Activated CD4-positive, alpha-beta T cell treated with anti-CD3 and anti-CD28 coated beads, Interleukin-2, amount 10 ng/mL, durations not matched to agents 7 days and 5 days (primary cell): ENCODE measurements around the gene ZFPM1. TPM values are rescaled to one million over a fixed set of nuclear protein-coding genes. Genes with fewer than 3 reads are reported as not detected.
A peak's percentile ranks its signal among the peaks of the same experiment; 100 is the strongest.

Source experiments
- CTCF ChIA-PET: fragments of 350-600 bp; sonication (Branson Sonifier 250); formaldehyde crosslinking; loops from one replicate; lab custom pipeline; 2021; ENCODE audit warnings: antibody characterized with exemption; lab: Charles Lee
- POLR2A ChIA-PET: fragments of 350-600 bp; sonication (Branson Sonifier 250); formaldehyde crosslinking; loops from one replicate; lab custom pipeline; 2021; ENCODE audit warnings: antibody characterized with exemption; lab: Charles Lee
- DNase-seq: peaks from one replicate; pipeline ENCODE4 v3.0.0-alpha.2; 2020
- H3K27ac Mint-ChIP-seq: one replicate; pipeline ENCODE4 v1.8.0; 2021; ENCODE audit warnings: mild to moderate bottlenecking, moderate library complexity, mixed read lengths
- H3K27me3 Mint-ChIP-seq: one replicate; pipeline ENCODE4 v1.8.0; 2021; ENCODE audit warnings: mixed read lengths
- H3K36me3 Mint-ChIP-seq: one replicate; pipeline ENCODE4 v1.8.0; 2021; ENCODE audit warnings: low read depth, mixed read lengths
- H3K4me1 Mint-ChIP-seq: one replicate; pipeline ENCODE4 v1.8.0; 2021; ENCODE audit warnings: mixed read lengths
- H3K4me3 Mint-ChIP-seq: one replicate; pipeline ENCODE4 v1.8.0; 2021; ENCODE audit warnings: mild to moderate bottlenecking, moderate library complexity, mixed read lengths
- H3K9me3 Mint-ChIP-seq: one replicate; pipeline ENCODE4 v1.8.0; 2021; ENCODE audit warnings: mixed read lengths
- total RNA-seq, 2 experiments: library from RNA; stranded (reverse); gene quantifications; one replicate each; pipeline ENCODE4 v1.2.3, GENCODE V29; 2021

Gene ZFPM1
- total RNA-seq, 2 experiments from 2014 or later: 12.7 to 13.8 TPM

DNA sequence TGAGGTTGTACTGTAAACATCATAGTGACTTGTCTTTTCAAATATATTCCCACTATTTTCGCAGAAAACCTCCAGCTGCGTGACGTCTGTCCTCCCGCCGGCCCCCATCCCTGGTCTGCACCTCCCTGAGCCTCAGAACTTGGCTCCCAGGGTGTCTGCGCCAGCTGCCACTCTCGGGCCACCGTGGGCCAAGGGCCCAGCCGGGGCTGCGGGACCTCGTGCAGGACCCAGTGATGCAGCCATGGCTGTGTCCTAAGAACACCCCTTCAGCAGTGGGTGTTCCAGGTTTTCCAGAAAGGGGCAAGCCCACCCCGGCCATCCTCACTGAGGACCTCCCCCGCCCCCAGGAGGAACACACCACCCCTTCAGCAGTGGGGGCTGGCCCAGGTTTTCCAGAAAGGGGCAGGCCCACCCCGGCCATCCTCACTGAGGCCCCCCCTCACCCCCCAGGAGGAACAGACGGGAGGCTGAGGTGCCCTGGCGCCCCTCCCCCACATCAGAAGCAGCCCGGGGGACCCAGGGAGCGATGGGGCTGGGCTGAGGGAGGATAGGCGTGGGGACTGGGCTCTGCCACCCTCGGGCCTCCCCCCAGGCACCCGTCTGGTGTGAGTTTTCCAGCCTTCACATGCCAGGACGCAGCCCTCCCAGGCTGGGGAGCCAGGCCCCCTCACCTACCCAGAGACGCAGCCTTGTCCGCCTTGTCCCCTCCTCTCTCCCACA is 12.2 kb upstream of the ZFPM1 start:
- Mint-ChIP-seq H3K4me1 (peaks cover 4% of the 10 kb centered on the region), H3K27ac (no peak overlapping the region), H3K27me3 (no peaks in the 10 kb centered on the region), H3K4me3 (no peak overlapping the region), H3K36me3 (no peaks in the 10 kb centered on the region), H3K9me3 (no peaks in the 10 kb centered on the region)
- DNase-seq: no peak
- ChIA-PET CTCF (no interaction called here), POLR2A (no interaction called here)

DNA sequence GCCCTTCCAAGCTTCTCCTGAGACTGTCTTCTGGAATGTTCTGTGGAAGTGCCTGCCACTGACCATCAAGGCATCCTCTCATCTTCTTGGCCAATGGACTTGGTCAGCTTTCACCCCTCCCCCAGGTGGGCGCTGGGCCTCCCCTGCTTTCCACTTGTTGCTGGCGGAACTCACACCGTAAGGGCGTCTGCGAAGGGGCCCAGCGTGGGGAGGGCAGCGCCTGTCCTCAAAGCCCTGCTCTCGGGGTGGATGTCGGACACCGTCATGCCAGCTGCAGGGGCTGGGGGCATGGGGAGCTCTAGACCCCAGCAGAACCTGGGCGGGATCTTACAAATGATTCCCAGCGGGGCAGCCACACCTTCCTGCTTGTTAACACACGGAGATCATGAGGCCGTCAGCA is 11.6 kb upstream of the ZFPM1 start:
- no peak overlapping the region for H3K4me3 Mint-ChIP-seq
- H3K9me3 Mint-ChIP-seq: no peaks in the 10 kb centered on the region
- no peak overlapping the region for H3K27ac Mint-ChIP-seq
- no peaks in the 10 kb centered on the region for H3K27me3 Mint-ChIP-seq
- ChIA-PET POLR2A (no interaction called here), CTCF (no interaction called here)
- peaks cover 4% of the 10 kb centered on the region for H3K4me1 Mint-ChIP-seq
- no peaks in the 10 kb centered on the region for H3K36me3 Mint-ChIP-seq
- no peak for DNase-seq

DNA sequence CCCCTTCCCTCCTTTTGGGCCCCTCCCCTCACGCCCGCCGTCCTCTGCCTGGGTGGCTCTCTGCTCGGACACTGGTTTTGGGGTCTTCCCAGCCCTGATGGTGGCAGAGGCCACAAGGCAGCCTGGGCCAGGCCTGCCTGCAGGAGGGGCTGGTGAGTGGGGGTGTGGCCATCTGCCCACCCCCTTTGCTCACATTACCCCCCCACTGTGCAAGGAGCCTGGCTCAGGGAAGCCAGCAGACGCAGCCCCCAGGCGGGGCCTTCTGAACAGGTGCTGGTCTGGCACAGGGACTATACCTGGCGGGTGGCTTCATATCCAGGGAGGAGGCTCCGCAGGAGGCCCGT is 10.7 kb upstream of the ZFPM1 start:
- H3K4me1 Mint-ChIP-seq: peaks cover 4% of the 10 kb centered on the region
- DNase-seq: no peak
- H3K9me3 Mint-ChIP-seq: no peaks in the 10 kb centered on the region
- no peaks in the 10 kb centered on the region for H3K27me3 Mint-ChIP-seq
- no peaks in the 10 kb centered on the region for H3K36me3 Mint-ChIP-seq
- H3K27ac Mint-ChIP-seq: no peak overlapping the region
- ChIA-PET POLR2A (no interaction called here), CTCF (no interaction called here)
- no peak overlapping the region for H3K4me3 Mint-ChIP-seq

DNA sequence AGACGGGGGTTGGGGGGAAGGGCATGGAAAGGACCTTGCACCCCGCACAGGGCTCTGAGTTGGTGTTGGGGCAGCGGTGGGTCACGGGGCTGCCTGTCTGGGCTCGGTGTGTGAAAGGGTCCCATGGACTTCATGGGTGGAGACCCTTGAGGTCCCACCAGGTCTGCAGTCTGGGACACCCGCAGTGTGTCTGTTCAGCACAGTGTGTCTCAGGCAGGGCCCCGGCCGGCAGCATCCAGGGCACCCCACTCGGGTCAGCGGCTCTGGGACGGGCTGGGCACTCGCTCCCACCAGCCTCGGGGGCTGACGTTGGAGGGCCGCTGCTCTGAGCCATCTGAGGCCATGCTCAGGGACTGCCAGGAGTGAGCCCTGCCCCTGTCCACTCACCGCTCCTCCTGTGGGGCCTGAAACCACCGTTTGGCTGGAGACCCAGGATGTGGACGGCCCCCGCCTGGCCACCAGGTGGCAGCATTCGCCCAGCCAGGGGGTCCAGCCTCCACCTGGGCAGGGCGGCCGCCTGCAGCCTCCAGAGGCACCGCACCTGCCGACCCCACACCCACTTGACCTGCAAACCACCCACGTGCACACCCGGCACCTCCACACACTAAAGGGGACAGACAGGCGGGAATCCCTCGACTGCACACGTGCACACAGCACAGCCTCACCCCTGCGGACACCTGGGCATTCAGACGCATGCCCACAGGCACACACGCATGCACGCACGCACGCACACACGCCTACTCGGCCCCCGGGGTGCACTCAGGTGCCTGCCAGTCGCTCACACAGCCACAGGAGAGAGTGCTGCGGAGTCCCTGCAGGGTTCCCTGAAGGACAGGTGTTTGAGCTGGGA is 10.1 kb upstream of the ZFPM1 start:
- no peak overlapping the region for H3K4me3 Mint-ChIP-seq
- no peaks in the 10 kb centered on the region for H3K27me3 Mint-ChIP-seq
- POLR2A ChIA-PET: no interaction called here

DNA sequence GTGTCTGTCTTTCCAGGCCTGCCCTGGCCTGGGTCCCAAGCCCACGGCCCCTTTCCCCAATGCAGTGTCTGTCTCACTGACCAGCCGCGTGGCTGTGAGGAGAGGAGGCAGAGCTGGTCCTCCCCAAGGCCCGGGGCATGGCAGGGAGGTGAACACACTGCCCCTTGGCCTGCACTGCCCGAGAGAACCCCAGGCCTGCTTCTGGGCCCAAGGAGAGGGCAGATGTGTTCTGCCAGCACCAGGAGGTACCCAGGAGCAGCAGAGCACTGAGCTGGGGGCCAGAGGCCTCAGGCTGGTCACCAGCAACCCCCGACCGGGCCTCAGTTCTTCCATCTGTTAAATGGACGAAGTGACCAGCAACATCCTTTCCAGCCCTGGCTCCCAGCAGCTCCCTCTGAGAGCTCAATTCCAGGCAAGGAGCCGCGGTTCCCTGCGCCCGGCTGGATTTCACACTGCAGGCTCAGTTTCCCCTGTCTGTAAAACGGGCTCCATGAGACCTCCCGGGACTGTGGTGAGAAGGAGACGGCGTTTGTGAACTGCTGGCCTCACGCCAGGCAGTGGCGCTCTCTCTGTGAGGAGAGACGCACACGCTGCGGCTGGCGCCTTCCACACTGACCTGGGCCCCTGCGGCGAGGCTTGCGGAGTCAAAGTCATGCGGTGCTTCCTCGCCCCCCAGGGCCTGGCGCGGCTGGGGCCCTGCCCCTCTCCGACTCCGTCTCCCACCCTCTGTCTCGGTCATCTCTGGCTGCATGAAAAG is 8.1 kb upstream of the ZFPM1 start:
- Mint-ChIP-seq H3K9me3 (no peaks in the 10 kb centered on the region), H3K4me3 (no peak overlapping the region), H3K36me3 (no peaks in the 10 kb centered on the region), H3K27ac (no peak overlapping the region), H3K27me3 (no peaks in the 10 kb centered on the region), H3K4me1 (peaks cover 4% of the 10 kb centered on the region)
- ChIA-PET POLR2A (interaction anchor here (0.7 kb wide), 1 partner anchor 639 kb away, joined by 4 read pairs; no protein-coding TSS in a partner anchor), CTCF (interaction anchor here (1.6 kb wide), 1 partner anchor 116 kb away, joined by 5 read pairs; no protein-coding TSS in a partner anchor)
- no peak for DNase-seq

More for the DNA sequence above, 10.1 kb upstream of the ZFPM1 start:
- H3K27ac Mint-ChIP-seq: no peak overlapping the region
- CTCF ChIA-PET: interaction anchor here (0.6 to 1.7 kb wide), 5 partner anchors 9 to 120 kb away, joined by 3 to 7 read pairs (median 5); partner anchors contain the start of gene ZFPM1
- H3K36me3 Mint-ChIP-seq: no peaks in the 10 kb centered on the region
- peaks cover 4% of the 10 kb centered on the region for H3K4me1 Mint-ChIP-seq
- no peaks in the 10 kb centered on the region for H3K9me3 Mint-ChIP-seq
- DNase-seq: peak; percentile 78

DNA sequence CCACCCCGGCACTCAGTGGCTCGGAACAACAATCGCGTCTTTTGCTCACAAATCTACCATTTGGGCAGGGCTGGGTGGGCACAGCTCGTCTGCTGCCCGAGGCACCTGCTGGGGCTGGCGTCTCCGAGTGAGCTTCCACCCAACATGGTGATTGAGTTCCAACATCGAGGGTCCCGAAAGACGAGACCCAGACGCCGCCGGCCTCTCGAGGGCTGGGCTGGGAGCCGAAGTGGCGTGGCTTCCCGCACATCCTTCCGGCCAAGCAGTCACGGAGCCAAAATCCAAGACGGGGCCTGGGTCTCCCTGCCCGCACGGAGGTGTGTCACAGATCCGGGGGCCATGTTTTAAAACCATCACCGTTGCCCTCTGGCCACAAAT is 7.5 kb upstream of the ZFPM1 start:
- H3K36me3 Mint-ChIP-seq: no peaks in the 10 kb centered on the region
- POLR2A ChIA-PET: interaction anchor here (0.7 kb wide), 1 partner anchor 639 kb away, joined by 4 read pairs; no protein-coding TSS in a partner anchor
- no peak for DNase-seq
- CTCF ChIA-PET: no interaction called here
- no peak overlapping the region for H3K4me3 Mint-ChIP-seq
- no peak overlapping the region for H3K27ac Mint-ChIP-seq
- H3K9me3 Mint-ChIP-seq: no peaks in the 10 kb centered on the region
- no peaks in the 10 kb centered on the region for H3K27me3 Mint-ChIP-seq
- peaks cover 4% of the 10 kb centered on the region for H3K4me1 Mint-ChIP-seq

DNA sequence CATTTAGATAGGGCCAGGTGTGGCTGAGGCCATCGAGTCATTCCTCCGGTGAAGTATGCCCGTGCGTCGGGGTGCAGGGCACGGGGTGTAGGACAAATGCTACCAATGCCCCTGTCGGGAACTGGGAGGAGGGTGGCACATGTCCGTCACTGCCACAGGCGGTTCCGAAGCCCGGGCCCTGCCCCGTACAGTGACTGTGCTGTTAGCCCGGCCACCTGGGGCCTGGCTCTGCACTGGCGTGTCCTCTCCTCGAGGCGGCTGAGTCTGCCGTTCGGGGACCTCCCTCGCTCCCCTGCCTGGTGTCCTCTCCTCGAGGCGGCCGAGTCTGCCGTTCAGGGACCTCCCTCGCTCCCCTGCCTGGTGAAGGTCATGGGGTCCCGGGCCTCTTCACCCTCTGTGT is 7.0 kb upstream of the ZFPM1 start:
- peaks cover 4% of the 10 kb centered on the region for H3K4me1 Mint-ChIP-seq

DNA sequence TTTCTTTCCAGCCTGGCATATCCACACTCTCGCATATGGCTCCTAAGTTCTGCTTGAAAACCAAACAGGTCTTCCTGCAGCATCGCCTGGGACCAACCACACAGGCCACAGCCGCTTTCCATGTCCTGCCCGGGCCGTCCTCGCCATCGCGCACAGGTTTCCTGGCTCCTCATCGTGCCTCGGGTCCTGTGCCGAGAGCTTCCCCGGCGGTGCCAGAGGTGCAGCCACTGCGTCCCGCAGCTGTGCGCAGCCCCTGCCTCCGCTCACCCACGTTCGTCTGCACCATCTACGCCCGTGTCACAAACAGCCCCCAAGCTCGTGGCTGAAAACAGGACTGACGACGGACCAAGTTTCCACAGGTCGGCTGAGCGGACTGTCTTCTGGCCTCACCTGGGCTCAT is 6.3 kb upstream of the ZFPM1 start:
- Mint-ChIP-seq H3K4me1 (peaks cover 4% of the 10 kb centered on the region), H3K27me3 (peaks cover 7% of the 10 kb centered on the region), H3K9me3 (no peaks in the 10 kb centered on the region), H3K4me3 (no peak overlapping the region), H3K36me3 (no peaks in the 10 kb centered on the region), H3K27ac (no peak overlapping the region)
- CTCF ChIA-PET: interaction anchor here (1.2 kb wide), 1 partner anchor 9 kb away, joined by 4 read pairs; no protein-coding TSS in a partner anchor
- POLR2A ChIA-PET: no interaction called here
- no peak for DNase-seq

More for the DNA sequence above, 7.0 kb upstream of the ZFPM1 start:
- Mint-ChIP-seq H3K27ac (no peak overlapping the region), H3K4me3 (no peak overlapping the region), H3K27me3 (peaks cover 3% of the 10 kb centered on the region), H3K9me3 (no peaks in the 10 kb centered on the region), H3K36me3 (no peaks in the 10 kb centered on the region)
- ChIA-PET POLR2A (no interaction called here), CTCF (interaction anchor here (1.2 kb wide), 1 partner anchor 9 kb away, joined by 4 read pairs; no protein-coding TSS in a partner anchor)
- DNase-seq: no peak

DNA sequence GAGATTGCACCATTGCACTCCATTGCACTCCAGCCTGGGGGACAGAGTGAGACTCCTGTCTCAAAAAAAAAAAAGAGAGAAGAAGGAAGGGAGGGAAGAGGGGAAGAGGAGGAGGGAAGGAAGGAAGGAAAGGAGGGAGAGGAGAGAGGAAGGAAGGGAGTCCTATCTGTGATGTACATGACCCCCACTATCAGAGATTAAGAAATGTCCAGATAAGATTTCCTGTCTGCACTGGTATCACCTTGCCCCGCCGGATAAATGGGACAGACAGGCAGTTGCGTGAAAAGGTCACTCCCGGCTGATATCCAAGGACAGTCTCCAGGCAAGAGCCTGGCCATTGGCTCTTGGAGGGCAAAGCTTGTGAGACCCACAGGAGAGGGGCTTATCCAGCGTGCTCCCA is 5.2 kb upstream of the ZFPM1 start:
- no peak overlapping the region for H3K4me3 Mint-ChIP-seq
- H3K27ac Mint-ChIP-seq: no peak overlapping the region

DNA sequence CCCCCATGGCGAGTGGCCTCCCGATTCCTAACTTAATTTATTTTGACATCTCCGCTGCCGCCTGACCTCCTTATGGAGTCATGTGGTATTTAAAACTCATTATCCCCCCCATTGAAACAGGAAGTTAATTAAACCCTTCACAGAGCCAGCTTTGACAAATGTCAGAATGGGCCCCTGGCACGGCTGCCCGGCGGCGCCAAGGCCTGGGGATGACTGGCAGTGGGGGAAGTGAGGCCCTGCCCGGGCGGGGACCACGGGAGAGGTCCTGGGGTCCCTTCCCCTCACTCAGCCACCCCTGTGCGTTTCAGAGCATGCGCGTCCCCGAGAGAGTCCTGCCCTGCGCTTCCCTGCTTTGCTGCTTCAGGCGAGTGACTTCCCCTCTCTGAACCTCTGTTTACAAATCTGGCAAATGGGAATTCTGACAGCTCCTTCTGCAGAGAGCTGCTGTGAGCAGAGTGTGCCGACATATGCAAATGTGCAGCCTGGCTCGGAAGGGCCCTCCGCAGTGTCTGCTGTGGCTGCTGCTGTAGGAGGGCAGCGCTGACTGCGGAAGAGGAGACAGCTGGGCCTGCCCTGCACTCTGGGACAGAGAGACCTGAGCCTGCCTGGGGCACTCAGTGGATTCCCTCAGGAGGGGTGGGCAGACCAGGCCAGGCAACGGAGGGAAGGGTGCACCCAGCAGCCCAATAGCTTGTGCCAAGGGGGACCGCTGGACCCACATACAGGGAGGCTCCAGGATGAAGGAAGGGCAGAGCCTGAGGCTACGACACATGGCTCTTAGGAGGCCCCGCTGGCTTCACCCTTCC is 4.4 kb upstream of the ZFPM1 start:
- H3K36me3 Mint-ChIP-seq: no peaks in the 10 kb centered on the region
- peaks cover 7% of the 10 kb centered on the region for H3K27me3 Mint-ChIP-seq
- H3K4me3 Mint-ChIP-seq: no peak overlapping the region
- ChIA-PET POLR2A (no interaction called here), CTCF (interaction anchor here (1.0 to 1.9 kb wide), 2 partner anchors 11 to 114 kb away, joined by 4 to 5 read pairs; no protein-coding TSS in a partner anchor)
- no peaks in the 10 kb centered on the region for H3K9me3 Mint-ChIP-seq
- H3K27ac Mint-ChIP-seq: no peak overlapping the region
- H3K4me1 Mint-ChIP-seq: peaks cover 8% of the 10 kb centered on the region
- DNase-seq: no peak

More for the DNA sequence above, 5.2 kb upstream of the ZFPM1 start:
- no peak for DNase-seq
- peaks cover 12% of the 10 kb centered on the region for H3K4me1 Mint-ChIP-seq
- H3K9me3 Mint-ChIP-seq: no peaks in the 10 kb centered on the region
- H3K27me3 Mint-ChIP-seq: peaks cover 7% of the 10 kb centered on the region
- POLR2A ChIA-PET: no interaction called here
- CTCF ChIA-PET: interaction anchor here (0.6 to 1.9 kb wide), 2 partner anchors 10 to 173 kb away, joined by 3 to 5 read pairs; no protein-coding TSS in a partner anchor
- H3K36me3 Mint-ChIP-seq: no peaks in the 10 kb centered on the region

DNA sequence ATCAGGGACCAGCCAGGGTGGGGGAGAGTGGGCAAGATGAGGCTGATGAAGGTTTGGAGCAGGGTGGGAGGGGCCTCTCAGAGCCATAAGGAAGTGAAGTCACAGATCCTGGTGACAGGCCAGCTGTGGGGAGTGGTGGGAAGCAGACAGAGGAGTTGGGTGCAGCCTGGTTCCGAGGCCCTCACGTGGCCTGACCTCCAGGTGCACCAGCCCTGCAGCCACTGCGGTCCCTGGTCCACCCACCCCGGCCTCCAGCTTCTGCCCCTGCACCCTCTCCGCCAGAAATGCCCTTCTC is 3.9 kb upstream of the ZFPM1 start:
- Mint-ChIP-seq H3K36me3 (no peaks in the 10 kb centered on the region), H3K4me3 (no peak overlapping the region), H3K27ac (no peak overlapping the region), H3K4me1 (peaks cover 8% of the 10 kb centered on the region), H3K27me3 (peaks cover 7% of the 10 kb centered on the region), H3K9me3 (no peaks in the 10 kb centered on the region)
- ChIA-PET POLR2A (no interaction called here), CTCF (interaction anchor here (1.0 to 1.9 kb wide), 2 partner anchors 11 to 113 kb away, joined by 4 to 5 read pairs; no protein-coding TSS in a partner anchor)
- no peak for DNase-seq
